Measurements from ENCODE around the gene GLTPD2.
A peak's percentile ranks its signal among the peaks of the same experiment; 100 is the strongest.

GLTPD2 gene

GRCh38 chr17:4806777-4807604 lies 18.2 kb downstream of the GLTPD2 start, which contains the start of gene PLD2:
Gene PLD2 (plus strand): TSS chr17:4807152. CDS start chr17:4807773, 621 bp downstream.
- in situ Hi-C loops (cut with HindIII; ENCODE audit: low pct_ligation_motif_present, low sequenced_read_pairs): no loop called here

GRCh38 chr17:4807605-4808377 lies 19.0 kb downstream of the GLTPD2 start:
- in situ Hi-C loops (cut with HindIII; ENCODE audit: low pct_ligation_motif_present, low sequenced_read_pairs): no loop called here
- Histone ChIP-seq H3K27ac (no peak overlapping the region), H3K4me3 (ENCODE audit: low read depth, low read length) (peak overlapping the region; percentile 73), H3K27me3 (replicated peaks) (no peaks in the 10 kb centered on the region), H3K36me3 (replicated peaks) (peaks cover 2% of the 10 kb centered on the region)
- no peak for TF ChIP-seq CTCF (IDR thresholded peaks at IDR 0.05; ENCODE audit: low read depth, low read length, missing control alignments)
- DNase-seq: no peak

More at GRCh38 chr17:4806777-4807604, 18.2 kb downstream of the GLTPD2 start, which contains the start of gene PLD2:
- peaks cover 2% of the 10 kb centered on the region for H3K36me3 ChIP-seq (replicated peaks)
- H3K27ac ChIP-seq: peak within 1 kb of the TSS; percentile 47
- peak; percentile 47 for DNase-seq
- H3K4me3 ChIP-seq (ENCODE audit: low read depth, low read length): peak within 1 kb of the TSS; percentile 73
- no peak for TF ChIP-seq CTCF (IDR thresholded peaks at IDR 0.05; ENCODE audit: low read depth, low read length, missing control alignments)
- H3K27me3 ChIP-seq (replicated peaks): no peaks in the 10 kb centered on the region

GRCh38 chr17:4808378-4808767 lies 19.6 kb downstream of the GLTPD2 start:
- H3K4me3 ChIP-seq (ENCODE audit: low read depth, low read length): no peak overlapping the region
- DNase-seq: no peak
- no peaks in the 10 kb centered on the region for H3K27me3 ChIP-seq (replicated peaks)
- TF ChIP-seq CTCF (IDR thresholded peaks at IDR 0.05; ENCODE audit: low read depth, low read length, missing control alignments): no peak
- H3K27ac ChIP-seq: no peak overlapping the region
- in situ Hi-C loops (cut with HindIII; ENCODE audit: low pct_ligation_motif_present, low sequenced_read_pairs): no loop called here
- peaks cover 2% of the 10 kb centered on the region for H3K36me3 ChIP-seq (replicated peaks)

- DNase-seq: no peak
- H3K27ac ChIP-seq: no peak overlapping the region
- H3K36me3 ChIP-seq (replicated peaks): peaks cover 4% of the 10 kb centered on the region
- no peak for TF ChIP-seq CTCF (IDR thresholded peaks at IDR 0.05; ENCODE audit: low read depth, low read length, missing control alignments)
- no peak overlapping the region for H3K4me3 ChIP-seq (ENCODE audit: low read depth, low read length)
- in situ Hi-C loops (cut with HindIII; ENCODE audit: low pct_ligation_motif_present, low sequenced_read_pairs): no loop called here
- no peaks in the 10 kb centered on the region for H3K27me3 ChIP-seq (replicated peaks)
Measured at GRCh38 chr17:4810696-4811290, 22.0 kb downstream of the GLTPD2 start.

- no peak for DNase-seq
- H3K27ac ChIP-seq: no peak overlapping the region
- no peak for TF ChIP-seq CTCF (IDR thresholded peaks at IDR 0.05; ENCODE audit: low read depth, low read length, missing control alignments)
- peaks cover 7% of the 10 kb centered on the region for H3K36me3 ChIP-seq (replicated peaks)
- H3K27me3 ChIP-seq (replicated peaks): no peaks in the 10 kb centered on the region
- no peak overlapping the region for H3K4me3 ChIP-seq (ENCODE audit: low read depth, low read length)
- in situ Hi-C loops (cut with HindIII; ENCODE audit: low pct_ligation_motif_present, low sequenced_read_pairs): no loop called here
Measured at GRCh38 chr17:4811471-4811870, 22.7 kb downstream of the GLTPD2 start.

Measured in brain microvascular endothelial cell (primary cell).